CD4-positive, alpha-beta memory T cell (primary cell): ENCODE results near the gene VEGFD. TPM values are rescaled to one million over a fixed set of nuclear protein-coding genes. Genes with fewer than 3 reads are reported as not detected.

Experiments
- CTCF ChIA-PET: fragments of 350-600 bp; sonication (Branson Sonifier 250); formaldehyde crosslinking; loops from one replicate; lab custom pipeline; 2021; ENCODE audit warnings: inconsistent platforms; ENCODE audit not compliant: partially characterized antibody; lab: Charles Lee
- POLR2A ChIA-PET: fragments of 350-600 bp; sonication (Branson Sonifier 250); formaldehyde crosslinking; loops from one replicate; lab custom pipeline; 2021; ENCODE audit not compliant: partially characterized antibody; lab: Charles Lee
- DNase-seq, 5 donors: peaks; one replicate each; pipeline versions ENCODE4 v3.0.0 to v3.0.0-alpha.2; 2020 to 2022; ENCODE audit warnings: mixed read lengths in 1 of 5
- H3K27ac ChIP-seq: one replicate; pipeline ENCODE4 v1.7.0; 2013; ENCODE audit warnings: low read depth, low read length
- H3K27me3 ChIP-seq: 2 replicates; pipeline ENCODE4 v1.7.0; 2013; ENCODE audit warnings: mild to moderate bottlenecking, low read length, moderate library complexity; ENCODE audit not compliant: insufficient read depth
- H3K36me3 ChIP-seq: 2 replicates; pipeline ENCODE4 v1.7.0; 2013; ENCODE audit warnings: mild to moderate bottlenecking, low read length, moderate library complexity; ENCODE audit not compliant: insufficient read depth
- H3K4me1 ChIP-seq: 2 replicates; pipeline ENCODE4 v1.7.0; 2013; ENCODE audit warnings: mild to moderate bottlenecking, low read length, moderate library complexity; ENCODE audit not compliant: insufficient read depth
- H3K4me3 ChIP-seq, 2 donors: one replicate each; pipeline ENCODE4 v1.7.0; 2013; ENCODE audit warnings: low read length in 2 of 2, mild to moderate bottlenecking in 1 of 2
- H3K9me3 ChIP-seq, 2 donors: one replicate each; pipeline ENCODE4 v1.7.0; 2013; ENCODE audit warnings: low read length in 2 of 2, control low read depth in 1 of 2; ENCODE audit not compliant: control insufficient read depth in 1 of 2
- H3K27ac Mint-ChIP-seq, 7 donors: one replicate each; pipeline ENCODE4 v1.8.0; 2020 to 2021; ENCODE audit warnings: mixed read lengths in 7 of 7, mild to moderate bottlenecking in 6 of 7, inconsistent platforms in 3 of 7, moderate library complexity in 3 of 7
- H3K27me3 Mint-ChIP-seq, 2 donors: one replicate each; pipeline ENCODE4 v1.8.0; 2020 to 2021; ENCODE audit warnings: mixed read lengths in 2 of 2
- H3K36me3 Mint-ChIP-seq, 2 donors: one replicate each; pipeline ENCODE4 v1.8.0; 2020 to 2021; ENCODE audit warnings: mixed read lengths in 2 of 2, inconsistent platforms in 1 of 2, mild to moderate bottlenecking in 1 of 2
- H3K4me1 Mint-ChIP-seq, 4 donors: one replicate each; pipeline ENCODE4 v1.8.0; 2020 to 2021; ENCODE audit warnings: mixed read lengths in 4 of 4, mild to moderate bottlenecking in 1 of 4
- H3K4me3 Mint-ChIP-seq, 8 donors: one replicate each; pipeline ENCODE4 v1.8.0; 2020 to 2021; ENCODE audit warnings: mixed read lengths in 8 of 8, mild to moderate bottlenecking in 7 of 8, moderate library complexity in 6 of 8, inconsistent platforms in 3 of 8
- H3K9me3 Mint-ChIP-seq, 8 donors: one replicate each; pipeline ENCODE4 v1.8.0; 2020 to 2021; ENCODE audit warnings: mixed read lengths in 8 of 8, mild to moderate bottlenecking in 5 of 8, inconsistent platforms in 3 of 8, moderate library complexity in 1 of 8
- intact Hi-C: fragments of 100-400 bp; cut with micrococcal nuclease; formaldehyde crosslinking; loops from one replicate; pipeline ENCODE4 v1.15.1; 2023
- polyA plus RNA-seq, 2 donors: library from polyadenylated mRNA; unstranded; fragments of 300-500 nt; fragmentation: Illumina TruSeq; gene quantifications; one replicate each; pipeline ENCODE4 v1.2.3, GENCODE V29; 2021
- total RNA-seq, 2 experiments: library from RNA; stranded (reverse); gene quantifications; one replicate each; pipeline ENCODE4 v1.2.3, GENCODE V29; 2021

Gene VEGFD
- total and polyA plus RNA-seq, 4 experiments from 2014 or later, result 0.15 TPM; not detected in 3

DNA sequence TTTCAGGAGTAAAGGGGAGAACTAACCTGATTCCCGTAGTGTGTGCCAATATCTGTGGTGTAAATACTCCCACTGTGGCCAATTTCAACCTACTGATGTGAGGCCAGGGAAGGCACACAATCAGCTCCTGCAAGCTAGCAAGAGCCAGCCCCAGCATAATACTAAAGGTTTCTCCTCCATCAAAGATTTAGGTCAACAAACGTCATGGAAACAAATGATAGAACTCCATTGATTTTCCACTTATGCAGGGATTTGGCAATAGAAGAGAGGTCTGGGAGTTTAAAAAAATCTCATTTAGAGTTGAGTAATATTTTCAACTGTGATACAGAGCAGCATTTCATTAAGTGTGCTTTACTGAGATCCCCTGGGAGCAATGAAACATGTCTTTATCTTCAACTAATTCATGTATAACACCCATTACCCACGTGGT, 15.8 kb upstream of the VEGFD start:
- ChIA-PET POLR2A (no interaction called here), CTCF (no interaction called here)
- Histone ChIP-seq H3K27me3 (no peaks in the 10 kb centered on the region), H3K4me1 (no peaks in the 10 kb centered on the region), H3K4me3 (no peak overlapping the region), H3K9me3 (no peaks in the 10 kb centered on the region), H3K36me3 (no peaks in the 10 kb centered on the region), H3K27ac (no peak overlapping the region)
- Mint-ChIP-seq H3K27ac (no peak overlapping the region), H3K36me3 (no peaks in the 10 kb centered on the region), H3K4me1 (peaks cover 0 to 7% (median 1%) of the 10 kb centered on the region in 4 donors), H3K9me3 (no peaks in the 10 kb centered on the region), H3K27me3 (no peaks in the 10 kb centered on the region), H3K4me3 (no peak overlapping the region)
- no peak for DNase-seq
- intact Hi-C loops, result no loop called here

GRCh38 chrX:15398874-15399273, 14.7 kb upstream of the VEGFD start:
- no peaks in the 10 kb centered on the region for H3K27me3 Mint-ChIP-seq
- Histone ChIP-seq H3K4me3 (no peak overlapping the region), H3K27me3 (no peaks in the 10 kb centered on the region), H3K4me1 (no peaks in the 10 kb centered on the region), H3K9me3 (no peaks in the 10 kb centered on the region), H3K27ac (no peak overlapping the region), H3K36me3 (no peaks in the 10 kb centered on the region)
- no peaks in the 10 kb centered on the region for H3K36me3 Mint-ChIP-seq
- intact Hi-C loops, result no loop called here
- H3K9me3 Mint-ChIP-seq, result no peaks in the 10 kb centered on the region
- H3K27ac Mint-ChIP-seq, result no peak overlapping the region
- ChIA-PET CTCF (no interaction called here), POLR2A (no interaction called here)
- no peak overlapping the region for H3K4me3 Mint-ChIP-seq
- H3K4me1 Mint-ChIP-seq, result no peaks in the 10 kb centered on the region
- no peak for DNase-seq

DNA sequence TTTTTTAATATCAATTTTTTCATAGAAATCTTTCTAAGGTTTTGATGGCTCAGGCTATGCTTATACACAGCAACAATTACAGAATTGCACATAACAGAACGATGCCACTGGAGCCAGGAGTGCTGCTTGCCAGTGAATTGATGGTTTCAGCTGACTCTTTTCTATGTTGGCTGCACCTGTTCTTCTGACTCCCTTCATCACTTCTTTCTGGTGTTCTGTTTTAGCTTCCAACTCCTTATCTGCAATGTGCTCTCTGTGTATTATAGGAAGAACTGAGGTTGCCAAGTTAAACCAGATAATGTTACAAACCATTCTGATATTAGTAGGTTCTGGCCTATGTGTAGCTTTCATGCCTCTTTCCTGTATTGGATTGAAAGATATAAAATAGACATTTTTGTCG, 11.6 kb upstream of the VEGFD start:
- CTCF ChIA-PET, result no interaction called here

DNA sequence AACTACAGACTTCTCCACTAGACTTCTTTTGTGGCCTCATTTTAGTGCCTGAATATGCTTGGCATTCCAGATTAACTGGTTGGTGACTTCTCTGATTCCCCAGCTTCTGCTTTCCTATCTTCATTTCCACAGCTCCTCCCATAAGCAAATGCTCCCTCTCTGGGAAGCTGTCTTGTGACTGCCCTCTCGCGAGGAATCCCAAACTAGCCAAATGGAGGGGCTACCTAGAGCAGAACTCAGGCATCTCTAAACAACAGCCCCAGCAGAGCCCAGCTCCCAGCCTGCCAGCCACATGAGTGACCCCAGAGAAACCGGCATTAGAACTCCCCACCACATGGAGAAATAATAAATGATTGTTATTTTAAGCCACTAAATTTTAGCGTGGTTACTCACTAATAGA, 7.6 kb upstream of the VEGFD start:
- POLR2A ChIA-PET, result no interaction called here

More for the DNA sequence above, 11.6 kb upstream of the VEGFD start:
- no peaks in the 10 kb centered on the region for H3K36me3 Mint-ChIP-seq
- no peak overlapping the region for H3K4me3 Mint-ChIP-seq
- no peaks in the 10 kb centered on the region for H3K27me3 ChIP-seq
- H3K9me3 ChIP-seq, result no peaks in the 10 kb centered on the region
- intact Hi-C loops, result no loop called here
- no peak overlapping the region for H3K27ac ChIP-seq
- no peak overlapping the region for H3K4me3 ChIP-seq
- H3K4me1 Mint-ChIP-seq, result no peaks in the 10 kb centered on the region
- no peaks in the 10 kb centered on the region for H3K9me3 Mint-ChIP-seq
- DNase-seq, result no peak
- no peak overlapping the region for H3K27ac Mint-ChIP-seq
- POLR2A ChIA-PET, result no interaction called here
- no peaks in the 10 kb centered on the region for H3K36me3 ChIP-seq
- no peaks in the 10 kb centered on the region for H3K4me1 ChIP-seq
- H3K27me3 Mint-ChIP-seq, result no peaks in the 10 kb centered on the region

GRCh38 chrX:15382813-15383212, 1.4 kb downstream of the VEGFD start:
- H3K27me3 Mint-ChIP-seq, result peaks cover 1 to 2% of the 10 kb centered on the region in 2 donors
- H3K36me3 ChIP-seq, result no peaks in the 10 kb centered on the region
- H3K4me1 Mint-ChIP-seq, result no peaks in the 10 kb centered on the region
- H3K27me3 ChIP-seq, result no peaks in the 10 kb centered on the region
- H3K9me3 ChIP-seq, result no peaks in the 10 kb centered on the region
- no peaks in the 10 kb centered on the region for H3K36me3 Mint-ChIP-seq
- no peak overlapping the region for H3K4me3 Mint-ChIP-seq
- H3K27ac Mint-ChIP-seq, result no peak overlapping the region
- no peaks in the 10 kb centered on the region for H3K4me1 ChIP-seq
- intact Hi-C loops, result no loop called here
- CTCF ChIA-PET, result no interaction called here
- H3K4me3 ChIP-seq, result no peak overlapping the region
- H3K9me3 Mint-ChIP-seq, result peaks cover 0 to 2% (median 0%) of the 10 kb centered on the region in 8 donors
- DNase-seq, result no peak
- POLR2A ChIA-PET, result no interaction called here
- no peak overlapping the region for H3K27ac ChIP-seq

More for the DNA sequence above, 7.6 kb upstream of the VEGFD start:
- H3K4me1 Mint-ChIP-seq, result no peaks in the 10 kb centered on the region
- no peaks in the 10 kb centered on the region for H3K9me3 ChIP-seq
- no peaks in the 10 kb centered on the region for H3K4me1 ChIP-seq
- no peaks in the 10 kb centered on the region for H3K36me3 ChIP-seq
- H3K27me3 ChIP-seq, result no peaks in the 10 kb centered on the region
- H3K27ac Mint-ChIP-seq, result no peak overlapping the region
- no peak overlapping the region for H3K27ac ChIP-seq
- H3K4me3 Mint-ChIP-seq, result no peak overlapping the region
- no peak overlapping the region for H3K4me3 ChIP-seq
- CTCF ChIA-PET, result no interaction called here
- intact Hi-C loops, result no loop called here
- no peak for DNase-seq
- H3K9me3 Mint-ChIP-seq, result no peaks in the 10 kb centered on the region
- no peaks in the 10 kb centered on the region for H3K27me3 Mint-ChIP-seq
- H3K36me3 Mint-ChIP-seq, result no peaks in the 10 kb centered on the region

GRCh38 chrX:15376956-15377355, 7.3 kb downstream of the VEGFD start:
- no peaks in the 10 kb centered on the region for H3K36me3 ChIP-seq
- H3K36me3 Mint-ChIP-seq, result no peaks in the 10 kb centered on the region
- no peaks in the 10 kb centered on the region for H3K4me1 Mint-ChIP-seq
- peaks cover 0 to 3% (median 0%) of the 10 kb centered on the region in 8 donors for H3K9me3 Mint-ChIP-seq
- peaks cover 0 to 2% of the 10 kb centered on the region in 2 donors for H3K27me3 Mint-ChIP-seq
- no peaks in the 10 kb centered on the region for H3K4me1 ChIP-seq
- POLR2A ChIA-PET, result no interaction called here
- intact Hi-C loops, result no loop called here
- H3K27ac ChIP-seq, result no peak overlapping the region
- H3K4me3 Mint-ChIP-seq, result no peak overlapping the region
- no peak overlapping the region for H3K27ac Mint-ChIP-seq
- no peak overlapping the region for H3K4me3 ChIP-seq
- CTCF ChIA-PET, result no interaction called here
- no peaks in the 10 kb centered on the region for H3K27me3 ChIP-seq
- H3K9me3 ChIP-seq, result no peaks in the 10 kb centered on the region
- DNase-seq, result no peak

GRCh38 chrX:15373976-15374375, 10.2 kb downstream of the VEGFD start:
- H3K4me1 ChIP-seq, result no peaks in the 10 kb centered on the region
- ChIA-PET POLR2A (no interaction called here), CTCF (no interaction called here)
- no peaks in the 10 kb centered on the region for H3K36me3 ChIP-seq
- Mint-ChIP-seq H3K27ac (no peak overlapping the region), H3K36me3 (no peaks in the 10 kb centered on the region), H3K9me3 (peaks cover 0 to 3% (median 0%) of the 10 kb centered on the region in 8 donors), H3K4me3 (no peak overlapping the region), H3K4me1 (no peaks in the 10 kb centered on the region), H3K27me3 (peaks cover 3 to 4% of the 10 kb centered on the region in 2 donors)
- H3K4me3 ChIP-seq, result no peak overlapping the region
- no peaks in the 10 kb centered on the region for H3K27me3 ChIP-seq
- intact Hi-C loops, result no loop called here
- no peak overlapping the region for H3K27ac ChIP-seq
- H3K9me3 ChIP-seq, result no peaks in the 10 kb centered on the region
- DNase-seq, result no peak
